ENCODE results near the gene SGCG. TPM values are rescaled to one million over a fixed set of nuclear protein-coding genes. Genes with fewer than 3 reads are reported as not detected.

SGCG gene
- total and polyA plus RNA-seq, 2 of the 4 experiments (the other 2 are of a cell fraction): under 0.01 TPM; not detected in 1

GRCh38 chr13:23202383-23202782 lies 21.6 kb downstream of the SGCG start:
- in situ Hi-C loops (cut with MboI; ENCODE audit: low sequenced_read_pairs): no loop called here
- intact Hi-C loops (cut with micrococcal nuclease): no loop called here
- no peak overlapping the region for H2AFZ ChIP-seq (replicated peaks; ENCODE audit: low read length, poor library complexity)
- no peak overlapping the region for H3K4me3 ChIP-seq (ENCODE audit: insufficient read depth, low read depth, low read length)
- H3K27me3 ChIP-seq (ENCODE audit: control insufficient read depth, insufficient read depth, low read length): no peaks in the 10 kb centered on the region; the same call in 1 of the 2 replicates
- no peak overlapping the region for H2BK20ac ChIP-seq (ENCODE audit: low read depth, low read length)
- H3K79me1 ChIP-seq (ENCODE audit: low read depth in 1 of 2, low read length in 2 of 2): no peaks in the 10 kb centered on the region
- no peak overlapping the region for H3K9ac ChIP-seq (ENCODE audit: low read depth, low read length)
- no peak for DNase-seq
- no peak overlapping the region for H3K23ac ChIP-seq (ENCODE audit: low read depth, low read length)
- no peak overlapping the region for H3K14ac ChIP-seq (replicated peaks; ENCODE audit: low read depth, low read length)
- POLR2A ChIA-PET (ENCODE audit: unreplicated experiment): no interaction called here
- H2BK5ac ChIP-seq (ENCODE audit: low read depth, low read length, poor library complexity, severe bottlenecking): no peak overlapping the region
- H3K4me1 ChIP-seq (ENCODE audit: control insufficient read depth, insufficient read depth, low read length): no peaks in the 10 kb centered on the region
- H4K91ac ChIP-seq (ENCODE audit: insufficient read depth, low read depth, low read length): no peak overlapping the region
- no peaks in the 10 kb centered on the region for H3K9me1 ChIP-seq (ENCODE audit: insufficient read depth, low read length)
- ATAC-seq (ENCODE audit: low read depth): no peak
- H3K27ac ChIP-seq (ENCODE audit: insufficient read depth, low read length): no peak overlapping the region
- H2BK15ac ChIP-seq (ENCODE audit: low read depth, low read length): no peak overlapping the region
- CTCF ChIA-PET: interaction anchor here (0.8 kb wide), 1 partner anchor 15 kb away, joined by 3 read pairs; no protein-coding TSS in a partner anchor
- H4K20me1 ChIP-seq (ENCODE audit: insufficient read depth, low read length): no peaks in the 10 kb centered on the region
- no peak overlapping the region for H2AK9ac ChIP-seq (replicated peaks; ENCODE audit: low read depth, low read length, poor library complexity)
- H4K8ac ChIP-seq (ENCODE audit: low read depth in 2 of 2, low read length in 2 of 2): no peak overlapping the region
- no TSS peak for BruUV-seq (replicated peaks)
- H2AK5ac ChIP-seq (ENCODE audit: low read depth, low read length): no peak overlapping the region
- dilution Hi-C loops (cut with HindIII; ENCODE audit: low sequenced_read_pairs, unreplicated experiment): no loop called here
- no peak overlapping the region for H2BK120ac ChIP-seq (ENCODE audit: low read depth, low read length)
- no peak overlapping the region for H3K4me2 ChIP-seq (ENCODE audit: low read depth, low read length)
- H3K4ac ChIP-seq (ENCODE audit: low read depth, low read length): no peak overlapping the region
- no peaks in the 10 kb centered on the region for H3K9me3 ChIP-seq (ENCODE audit: control insufficient read depth, insufficient read depth, low read length)
- no peak overlapping the region for H4K5ac ChIP-seq (ENCODE audit: low read depth, low read length)
- 57% methylated on average over 1 of the region's 3 CpGs; no CpG with 5 or more reads in 1 of the 2 experiments for WGBS, 2 experiments (ENCODE audit: extremely low coverage in 2 of 2, insufficient read length in 1 of 2)
- H3K36me3 ChIP-seq (ENCODE audit: control insufficient read depth, insufficient read depth, low read length): no peaks in the 10 kb centered on the region
- H3K56ac ChIP-seq (ENCODE audit: extremely low read depth, insufficient read depth, low read length): no peak overlapping the region
- TF ChIP-seq NFE2L2 (IDR thresholded peaks at IDR 0.05; ENCODE audit: low read depth, low read length) (no peak), POLR2A (IDR thresholded peaks at IDR 0.05; ENCODE audit: low read depth, low read length) (no peak), RFX5 (IDR thresholded peaks at IDR 0.05; ENCODE audit: low read depth, low read length) (no peak), BHLHE40 (IDR thresholded peaks at IDR 0.05; ENCODE audit: low read depth, low read length) (no peak), CTCF (conservative IDR thresholded peaks at IDR 0.05; ENCODE audit: low read depth, low read length) (no peak), FOS (IDR thresholded peaks at IDR 0.05; ENCODE audit: low read depth, low read length) (no peak), ELK1 (IDR thresholded peaks at IDR 0.05; ENCODE audit: borderline replicate concordance, low read depth, low read length) (no peak), MAFK (IDR thresholded peaks at IDR 0.05; ENCODE audit: low read depth, low read length) (no peak), USF2 (IDR thresholded peaks at IDR 0.05; ENCODE audit: low read depth, low read length) (no peak), CHD1 (IDR thresholded peaks at IDR 0.05; ENCODE audit: low read depth, low read length) (no peak), MXI1 (IDR thresholded peaks at IDR 0.05; ENCODE audit: borderline replicate concordance, low read depth, low read length) (no peak), MAZ (IDR thresholded peaks at IDR 0.05; ENCODE audit: borderline replicate concordance, low read depth, low read length) (no peak), RCOR1 (IDR thresholded peaks at IDR 0.05; ENCODE audit: insufficient replicate concordance, low read length) (no peak), RAD21 (IDR thresholded peaks at IDR 0.05; ENCODE audit: low read length) (no peak), SMC3 (IDR thresholded peaks at IDR 0.05; ENCODE audit: low read depth, low read length) (no peak), CEBPB (IDR thresholded peaks at IDR 0.05; ENCODE audit: low read depth, low read length) (no peak)
- no peak overlapping the region for H3K18ac ChIP-seq (ENCODE audit: low read depth, low read length)
